HepG2 (cell line): Measurements from ENCODE around the gene ATP8A1.

ENCODE experiments used
- GABPA ChIP-seq, 2 experiments: IDR thresholded peaks; 2 replicates each; pipeline ENCODE4 v1.6.1; 2011 to 2016; ENCODE audit warnings: low read depth in 2 of 2, low read length in 1 of 2, missing biosample characterization in 1 of 2, missing genetic modification characterization in 1 of 2
- NFIB ChIP-seq: sonication (generic); formaldehyde crosslinking; IDR thresholded peaks from 2 replicates; pipeline ENCODE4 v1.9.0; 2021; ENCODE audit warnings: missing genetic modification reagents, mild to moderate bottlenecking, borderline replicate concordance
- ZFP36 ChIP-seq: fragments of 150-350 bp; IDR thresholded peaks from 2 replicates; pipeline ENCODE4 v1.6.1; 2018; ENCODE audit warnings: borderline replicate concordance, low read length, low read depth; ENCODE audit not compliant: partially characterized antibody
- TF ChIP-seq, protein P1 (sequence below), 2 experiments: IDR thresholded peaks; 2 replicates each; pipeline ENCODE4 v1.6.1; 2011 to 2012; ENCODE audit warnings: low read length in 2 of 2, borderline replicate concordance in 1 of 2, low read depth in 1 of 2, mild to moderate bottlenecking in 1 of 2, moderate library complexity in 1 of 2
- TF ChIP-seq, protein P2 (sequence below): sonication (generic); formaldehyde crosslinking; IDR thresholded peaks from 2 replicates; pipeline ENCODE4 v1.5.0; 2020; ENCODE audit warnings: mild to moderate bottlenecking, missing genetic modification reagents, moderate library complexity

DNA sequence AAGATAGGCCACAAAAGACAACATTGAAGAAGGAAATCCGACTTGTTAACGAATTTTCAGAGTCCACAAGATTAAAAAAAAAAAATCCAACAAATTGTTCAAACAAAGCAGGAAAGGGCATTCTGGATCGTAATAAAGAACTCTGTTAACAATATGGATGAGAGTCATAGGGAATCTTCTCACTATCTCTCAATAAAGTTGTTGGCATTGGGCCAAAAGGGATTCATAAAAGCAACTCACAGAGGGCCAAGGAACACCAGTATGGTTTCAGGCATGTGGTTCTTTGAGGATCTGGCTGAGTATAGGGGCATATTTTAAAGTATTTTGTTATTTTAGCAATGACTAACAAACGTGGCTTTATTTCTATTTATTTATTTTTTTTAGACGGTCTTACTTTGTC, 210.1 kb downstream of the ATP8A1 start:
- TF ChIP-seq, protein P1, sequence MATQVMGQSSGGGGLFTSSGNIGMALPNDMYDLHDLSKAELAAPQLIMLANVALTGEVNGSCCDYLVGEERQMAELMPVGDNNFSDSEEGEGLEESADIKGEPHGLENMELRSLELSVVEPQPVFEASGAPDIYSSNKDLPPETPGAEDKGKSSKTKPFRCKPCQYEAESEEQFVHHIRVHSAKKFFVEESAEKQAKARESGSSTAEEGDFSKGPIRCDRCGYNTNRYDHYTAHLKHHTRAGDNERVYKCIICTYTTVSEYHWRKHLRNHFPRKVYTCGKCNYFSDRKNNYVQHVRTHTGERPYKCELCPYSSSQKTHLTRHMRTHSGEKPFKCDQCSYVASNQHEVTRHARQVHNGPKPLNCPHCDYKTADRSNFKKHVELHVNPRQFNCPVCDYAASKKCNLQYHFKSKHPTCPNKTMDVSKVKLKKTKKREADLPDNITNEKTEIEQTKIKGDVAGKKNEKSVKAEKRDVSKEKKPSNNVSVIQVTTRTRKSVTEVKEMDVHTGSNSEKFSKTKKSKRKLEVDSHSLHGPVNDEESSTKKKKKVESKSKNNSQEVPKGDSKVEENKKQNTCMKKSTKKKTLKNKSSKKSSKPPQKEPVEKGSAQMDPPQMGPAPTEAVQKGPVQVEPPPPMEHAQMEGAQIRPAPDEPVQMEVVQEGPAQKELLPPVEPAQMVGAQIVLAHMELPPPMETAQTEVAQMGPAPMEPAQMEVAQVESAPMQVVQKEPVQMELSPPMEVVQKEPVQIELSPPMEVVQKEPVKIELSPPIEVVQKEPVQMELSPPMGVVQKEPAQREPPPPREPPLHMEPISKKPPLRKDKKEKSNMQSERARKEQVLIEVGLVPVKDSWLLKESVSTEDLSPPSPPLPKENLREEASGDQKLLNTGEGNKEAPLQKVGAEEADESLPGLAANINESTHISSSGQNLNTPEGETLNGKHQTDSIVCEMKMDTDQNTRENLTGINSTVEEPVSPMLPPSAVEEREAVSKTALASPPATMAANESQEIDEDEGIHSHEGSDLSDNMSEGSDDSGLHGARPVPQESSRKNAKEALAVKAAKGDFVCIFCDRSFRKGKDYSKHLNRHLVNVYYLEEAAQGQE (IDR thresholded peaks at IDR 0.05; ENCODE audit: borderline replicate concordance in 1 of 2, low read depth in 1 of 2, low read length in 2 of 2), result no peak
- TF ChIP-seq ZFP36 (no peak), NFIB (CRISPR knock-in tag) (no peak), GABPA (IDR thresholded peaks at IDR 0.05; ENCODE audit: low read depth, low read length) (no peak), GABPA (CRISPR knock-in tag; IDR thresholded peaks at IDR 0.05; ENCODE audit: low read depth) (no peak)
- TF ChIP-seq, protein P2, sequence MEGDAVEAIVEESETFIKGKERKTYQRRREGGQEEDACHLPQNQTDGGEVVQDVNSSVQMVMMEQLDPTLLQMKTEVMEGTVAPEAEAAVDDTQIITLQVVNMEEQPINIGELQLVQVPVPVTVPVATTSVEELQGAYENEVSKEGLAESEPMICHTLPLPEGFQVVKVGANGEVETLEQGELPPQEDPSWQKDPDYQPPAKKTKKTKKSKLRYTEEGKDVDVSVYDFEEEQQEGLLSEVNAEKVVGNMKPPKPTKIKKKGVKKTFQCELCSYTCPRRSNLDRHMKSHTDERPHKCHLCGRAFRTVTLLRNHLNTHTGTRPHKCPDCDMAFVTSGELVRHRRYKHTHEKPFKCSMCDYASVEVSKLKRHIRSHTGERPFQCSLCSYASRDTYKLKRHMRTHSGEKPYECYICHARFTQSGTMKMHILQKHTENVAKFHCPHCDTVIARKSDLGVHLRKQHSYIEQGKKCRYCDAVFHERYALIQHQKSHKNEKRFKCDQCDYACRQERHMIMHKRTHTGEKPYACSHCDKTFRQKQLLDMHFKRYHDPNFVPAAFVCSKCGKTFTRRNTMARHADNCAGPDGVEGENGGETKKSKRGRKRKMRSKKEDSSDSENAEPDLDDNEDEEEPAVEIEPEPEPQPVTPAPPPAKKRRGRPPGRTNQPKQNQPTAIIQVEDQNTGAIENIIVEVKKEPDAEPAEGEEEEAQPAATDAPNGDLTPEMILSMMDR (CRISPR knock-in tag), result no peak
